ENCODE measurements around the gene CD44. TPM values are rescaled to one million over a fixed set of nuclear protein-coding genes. Genes with fewer than 3 reads are reported as not detected.

Gene CD44
- total RNA-seq, 4 donors from 2014 or later, result 212 to 292 (median 275) TPM

- intact Hi-C loops (cut with DNase I), result no loop called here
- no peak for TF ChIP-seq POLR2AphosphoS5 (IDR thresholded peaks at IDR 0.05)
- TF ChIP-seq EP300 (IDR thresholded peaks at IDR 0.05), result no peak
- no peak for TF ChIP-seq CTCF (IDR thresholded peaks at IDR 0.05)
- TF ChIP-seq POLR2A (IDR thresholded peaks at IDR 0.05; ENCODE audit: low read depth), result no peak
- DNase-seq (ENCODE audit: extremely low spot score), result no peak
- 91% methylated on average over 4 of the region's 4 CpGs for WGBS
- Histone ChIP-seq H3K27me3 (no peaks in the 10 kb centered on the region), H3K4me3 (no peak overlapping the region), H3K4me1 (peaks cover 10 to 27% (median 25%) of the 10 kb centered on the region in 4 donors), H3K36me3 (no peaks in the 10 kb centered on the region), H3K9me3 (no peaks in the 10 kb centered on the region), H3K27ac (replicated peaks in 1 of 4) (no peak overlapping the region)
Observed at GRCh38 chr11:35118906-35119305, 20.1 kb upstream of the CD44 start.

GRCh38 chr11:35121326-35121865 lies 17.6 kb upstream of the CD44 start:
- TF ChIP-seq EP300 (IDR thresholded peaks at IDR 0.05) (no peak), POLR2AphosphoS5 (IDR thresholded peaks at IDR 0.05) (no peak), CTCF (IDR thresholded peaks at IDR 0.05) (no peak), POLR2A (IDR thresholded peaks at IDR 0.05; ENCODE audit: low read depth) (no peak)
- DNase-seq (ENCODE audit: extremely low spot score), result no peak
- peaks cover 9 to 15% (median 14%) of the 10 kb centered on the region in 4 donors for H3K4me1 ChIP-seq
- H3K4me3 ChIP-seq, result no peak overlapping the region
- H3K9me3 ChIP-seq, result no peaks in the 10 kb centered on the region
- no peaks in the 10 kb centered on the region for H3K27me3 ChIP-seq
- no peak overlapping the region for H3K27ac ChIP-seq (replicated peaks in 1 of 4)
- no peaks in the 10 kb centered on the region for H3K36me3 ChIP-seq
- intact Hi-C loops (cut with DNase I), result no loop called here
- 73% methylated on average over 2 of the region's 2 CpGs for WGBS

- 76% methylated on average over 1 of the region's 1 CpG for WGBS
- no peak for DNase-seq (ENCODE audit: extremely low spot score)
Observed at GRCh38 chr11:35122308-35122707, 16.7 kb upstream of the CD44 start.

GRCh38 chr11:35126000-35126878 lies 12.7 kb upstream of the CD44 start:
- TF ChIP-seq CTCF (IDR thresholded peaks at IDR 0.05) (no peak), POLR2AphosphoS5 (IDR thresholded peaks at IDR 0.05) (no peak), POLR2A (IDR thresholded peaks at IDR 0.05; ENCODE audit: low read depth) (no peak), EP300 (IDR thresholded peaks at IDR 0.05) (no peak)
- WGBS, result 88% methylated on average over 6 of the region's 6 CpGs
- Histone ChIP-seq H3K27me3 (no peaks in the 10 kb centered on the region), H3K9me3 (no peaks in the 10 kb centered on the region), H3K4me3 (no peak overlapping the region), H3K4me1 (no peaks in the 10 kb centered on the region), H3K27ac (replicated peaks in 1 of 4) (no peak overlapping the region), H3K36me3 (no peaks in the 10 kb centered on the region)
- intact Hi-C loops (cut with DNase I), result no loop called here
- DNase-seq (ENCODE audit: extremely low spot score), result no peak

More at GRCh38 chr11:35122308-35122707, 16.7 kb upstream of the CD44 start:
- H3K27me3 ChIP-seq, result no peaks in the 10 kb centered on the region
- intact Hi-C loops (cut with DNase I), result no loop called here
- no peak for TF ChIP-seq EP300 (IDR thresholded peaks at IDR 0.05)
- TF ChIP-seq POLR2AphosphoS5 (IDR thresholded peaks at IDR 0.05), result no peak
- TF ChIP-seq POLR2A (IDR thresholded peaks at IDR 0.05; ENCODE audit: low read depth), result no peak
- TF ChIP-seq CTCF (IDR thresholded peaks at IDR 0.05), result no peak
- no peaks in the 10 kb centered on the region for H3K36me3 ChIP-seq
- no peaks in the 10 kb centered on the region for H3K9me3 ChIP-seq
- peaks cover 0 to 6% (median 5%) of the 10 kb centered on the region in 4 donors for H3K4me1 ChIP-seq
- H3K4me3 ChIP-seq, result no peak overlapping the region
- H3K27ac ChIP-seq (replicated peaks in 1 of 4), result no peak overlapping the region
